KOPT-K1 (cell line): ENCODE measurements around the gene IL4.

Source experiments
- H3K27ac ChIP-seq: fragments of 200-600 bp; sonication (generic); 2 replicates; pipeline ENCODE4 v1.5.1; 2016; ENCODE audit warnings: antibody characterized with exemption, mild to moderate bottlenecking, low read depth, low read length; ENCODE audit not compliant: poor library complexity, severe bottlenecking
- H3K36me3 ChIP-seq: fragments of 200-600 bp; sonication (generic); 2 replicates; pipeline ENCODE4 v1.5.1; 2017; ENCODE audit warnings: antibody characterized with exemption, mild to moderate bottlenecking, low read length, moderate library complexity; ENCODE audit not compliant: insufficient read depth
- H3K9me3 ChIP-seq: fragments of 200-600 bp; sonication (generic); 2 replicates; pipeline ENCODE4 v1.5.1; 2017; ENCODE audit warnings: antibody characterized with exemption, low read length, mild to moderate bottlenecking; ENCODE audit not compliant: insufficient read depth, poor library complexity, severe bottlenecking

IL4 gene

DNA sequence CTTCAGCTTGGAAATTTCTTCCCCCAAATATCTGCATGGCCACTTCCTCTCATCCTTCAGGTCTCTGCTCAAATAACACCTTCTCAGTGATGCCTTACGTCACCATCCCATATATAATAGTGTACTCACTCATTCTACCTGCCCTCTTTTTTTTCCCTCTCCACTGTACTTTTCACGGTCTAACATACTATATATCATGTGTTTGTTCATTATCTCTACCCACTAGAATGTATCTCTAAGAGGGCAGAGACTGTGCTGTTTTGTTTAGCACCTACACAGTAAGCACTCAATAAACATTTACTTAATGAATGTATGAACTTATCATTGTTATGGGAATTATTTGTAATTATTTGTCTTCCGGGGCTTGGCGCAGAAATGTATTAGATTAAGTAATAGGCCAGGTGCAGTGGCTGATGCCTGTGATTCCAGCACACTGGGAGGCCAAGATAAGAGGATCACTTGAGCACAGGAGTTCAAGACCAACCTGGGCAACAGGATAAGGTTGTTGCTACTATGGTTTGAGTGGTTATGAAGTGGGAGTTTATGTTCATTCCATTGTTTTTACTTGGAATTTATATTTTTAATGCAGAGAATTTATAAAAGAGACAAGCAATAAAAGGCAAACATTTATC is 21.8 kb upstream of the IL4 start:
- Histone ChIP-seq H3K36me3 (no peaks in the 10 kb centered on the region), H3K9me3 (peaks cover 17% of the 10 kb centered on the region), H3K27ac (no peak overlapping the region)

DNA sequence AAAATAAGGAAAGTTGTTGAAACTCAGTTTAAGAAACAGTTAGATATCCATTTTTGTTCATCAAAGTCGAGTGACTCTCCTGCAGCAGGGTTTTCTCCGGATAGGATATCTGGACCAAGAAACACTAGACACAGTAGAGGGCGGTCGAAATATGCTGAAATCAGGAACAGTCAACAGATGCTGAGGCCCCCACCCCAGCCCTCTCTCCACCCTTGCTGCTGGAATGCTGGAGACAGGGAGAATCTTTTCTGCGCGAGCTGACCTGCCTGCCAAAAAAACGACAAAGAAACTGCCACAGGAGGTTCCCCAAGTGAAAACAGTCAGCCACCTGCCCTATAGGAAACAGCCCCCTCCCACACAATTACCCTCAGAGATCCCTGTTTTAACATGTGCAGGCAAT is 20.1 kb upstream of the IL4 start:
- no peaks in the 10 kb centered on the region for H3K36me3 ChIP-seq
- no peak overlapping the region for H3K27ac ChIP-seq
- peaks cover 2% of the 10 kb centered on the region for H3K9me3 ChIP-seq

DNA sequence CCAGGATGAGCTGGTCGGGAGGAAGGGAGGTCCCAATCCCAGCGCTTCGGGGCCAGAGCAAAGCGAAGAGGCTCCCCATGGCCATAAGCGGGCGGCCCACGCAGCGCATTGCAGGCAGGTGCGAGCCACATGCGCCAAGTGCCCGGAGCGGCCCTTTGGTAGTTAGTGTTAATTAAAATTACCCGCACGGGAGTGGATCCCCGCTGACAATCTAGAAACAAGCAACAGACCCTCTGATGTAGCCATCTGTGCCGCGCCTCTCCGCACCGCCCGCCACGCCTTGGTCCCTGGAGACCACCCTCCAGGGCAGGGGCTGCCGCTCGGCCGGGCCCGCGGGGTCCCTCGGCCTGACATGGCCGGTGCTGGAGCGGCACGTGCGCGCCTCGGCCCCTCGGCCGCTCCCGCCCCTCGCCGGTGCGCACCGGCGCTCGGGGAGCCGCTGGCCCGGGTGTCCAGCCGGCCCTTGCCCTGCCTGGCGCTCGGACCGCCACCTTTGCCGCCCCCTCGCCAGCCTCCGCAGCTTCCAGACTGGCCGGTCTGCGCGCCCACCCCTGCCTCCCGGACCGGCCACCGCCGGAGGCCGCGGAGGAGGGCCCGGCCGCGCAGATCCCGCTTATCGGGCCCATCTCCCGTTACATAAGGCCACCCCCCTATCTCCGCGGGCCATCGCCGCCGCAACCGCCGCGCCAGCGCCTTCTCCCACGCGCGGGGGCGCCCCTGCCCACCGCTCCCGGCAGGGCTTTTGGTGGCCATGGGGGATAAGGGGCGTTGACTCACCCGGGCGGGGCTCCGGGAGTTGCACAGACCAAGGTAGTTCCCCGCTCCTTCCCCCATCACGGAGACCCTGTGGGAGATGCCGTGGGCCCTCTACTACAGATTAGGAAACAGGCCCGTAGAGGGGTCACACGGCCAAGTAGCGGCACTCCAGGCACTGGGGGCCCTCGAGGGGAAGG is 17.7 kb upstream of the IL4 start:
- Histone ChIP-seq H3K9me3 (no peaks in the 10 kb centered on the region), H3K36me3 (no peaks in the 10 kb centered on the region), H3K27ac (peak overlapping the region; percentile 16)

DNA sequence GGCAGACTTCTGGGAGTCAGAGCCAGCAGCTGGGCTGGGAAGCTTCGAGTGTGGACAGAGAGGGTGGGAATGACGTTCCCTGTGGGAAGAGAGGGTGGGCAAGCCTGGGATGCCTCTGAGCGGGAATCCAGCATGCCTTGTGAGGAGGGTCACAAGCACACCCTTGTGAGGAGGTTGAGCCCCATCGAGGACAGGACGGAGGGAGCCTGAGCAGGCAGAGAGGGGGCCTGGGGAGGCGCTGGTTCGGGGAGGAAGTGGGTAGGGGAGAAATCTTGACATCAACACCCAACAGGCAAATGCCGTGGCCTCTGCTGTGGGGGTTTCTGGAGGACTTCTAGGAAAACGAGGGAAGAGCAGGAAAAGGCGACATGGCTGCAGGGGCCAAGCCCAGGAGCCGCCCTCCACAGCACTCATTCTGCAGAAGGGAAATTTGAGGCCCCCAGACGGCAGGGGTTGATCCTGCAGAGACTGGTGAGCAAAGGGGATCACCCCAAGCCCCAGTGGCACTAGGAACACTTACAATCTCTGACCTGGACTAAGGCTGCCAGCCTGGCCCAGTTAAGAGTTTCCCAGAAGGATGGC is 16.9 kb upstream of the IL4 start:
- Histone ChIP-seq H3K36me3 (no peaks in the 10 kb centered on the region), H3K27ac (peak overlapping the region; percentile 16), H3K9me3 (no peaks in the 10 kb centered on the region)

DNA sequence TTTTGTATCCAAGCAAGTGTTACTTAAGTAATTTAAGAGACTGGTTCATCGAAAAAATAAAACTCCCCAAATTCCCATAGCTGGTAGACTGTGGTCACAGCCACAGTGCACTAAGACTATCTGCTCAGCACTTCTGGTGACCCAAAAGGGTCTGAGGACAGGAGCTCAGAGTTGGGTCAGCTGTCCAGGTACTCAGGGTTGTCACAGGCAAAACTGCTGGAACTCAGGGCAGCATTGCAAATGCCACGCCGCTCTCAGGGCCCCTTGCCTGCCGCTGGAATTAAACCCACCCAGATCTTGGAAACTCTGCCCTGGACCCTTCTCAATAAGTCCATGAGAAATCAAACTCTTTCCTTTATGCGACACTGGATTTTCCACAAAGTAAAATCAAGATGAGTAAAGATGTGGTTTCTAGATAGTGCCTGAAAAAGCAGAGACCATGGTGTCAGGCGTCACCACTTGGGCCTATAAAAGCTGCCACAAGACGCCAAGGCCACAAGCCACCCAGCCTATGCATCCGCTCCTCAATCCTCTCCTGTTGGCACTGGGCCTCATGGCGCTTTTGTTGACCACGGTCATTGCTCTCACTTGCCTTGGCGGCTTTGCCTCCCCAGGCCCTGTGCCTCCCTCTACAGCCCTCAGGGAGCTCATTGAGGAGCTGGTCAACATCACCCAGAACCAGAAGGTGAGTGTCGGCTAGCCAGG is 16.0 kb upstream of the IL4 start, which contains the start of gene IL13:
Gene IL13, plus strand, starts transcription at position 498 of the 705 bp plus-strand sequence. Its CDS starts 14 bp downstream, at position 512.
- H3K9me3 ChIP-seq = no peaks in the 10 kb centered on the region
- H3K36me3 ChIP-seq = no peaks in the 10 kb centered on the region
- peak within 1 kb of the TSS; percentile 16 for H3K27ac ChIP-seq

DNA sequence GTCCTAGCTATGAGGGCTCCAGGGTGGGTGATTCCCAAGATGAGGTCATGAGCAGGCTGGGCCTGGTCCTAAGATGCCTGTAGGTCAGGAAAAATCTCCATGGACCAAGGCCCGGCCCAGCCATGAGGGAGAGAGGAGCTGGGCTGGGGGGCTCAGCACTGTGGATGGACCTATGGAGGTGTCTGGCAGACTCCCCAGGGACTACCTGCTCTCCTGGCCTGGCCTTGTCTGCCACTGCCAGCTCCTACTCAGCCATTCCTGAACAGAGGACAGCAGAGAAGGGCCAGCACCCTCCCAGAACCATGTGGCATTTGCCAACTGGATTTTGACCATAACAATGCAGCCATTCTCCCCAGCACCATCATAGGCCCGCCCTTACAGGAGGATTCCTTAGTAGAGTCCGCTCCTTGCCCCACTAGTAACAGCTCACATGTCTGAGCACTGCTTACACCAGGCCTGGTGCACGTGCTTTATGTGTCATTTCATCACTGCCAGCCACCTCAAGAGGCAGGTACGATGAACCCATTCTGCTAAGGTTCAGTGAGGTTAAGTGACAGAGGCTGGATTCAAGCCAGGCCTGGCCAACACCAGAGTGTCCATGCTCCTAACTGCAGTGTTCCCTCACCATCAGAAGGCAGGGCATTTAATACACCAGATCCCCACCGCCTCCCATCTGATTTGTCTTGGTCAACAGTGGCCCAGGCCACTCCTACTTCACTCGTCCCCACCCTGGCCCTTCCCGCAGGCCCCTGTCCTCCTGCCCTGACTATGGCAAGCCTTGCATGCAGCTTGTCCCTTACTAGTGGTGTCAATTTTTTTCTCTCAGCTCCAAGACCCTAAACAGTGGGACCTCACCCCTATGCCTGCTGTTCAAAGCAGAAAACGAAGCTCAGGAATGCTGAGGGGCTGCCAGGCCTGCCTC is 15.1 kb upstream of the IL4 start:
- Histone ChIP-seq H3K27ac (no peak overlapping the region), H3K36me3 (no peaks in the 10 kb centered on the region), H3K9me3 (no peaks in the 10 kb centered on the region)

DNA sequence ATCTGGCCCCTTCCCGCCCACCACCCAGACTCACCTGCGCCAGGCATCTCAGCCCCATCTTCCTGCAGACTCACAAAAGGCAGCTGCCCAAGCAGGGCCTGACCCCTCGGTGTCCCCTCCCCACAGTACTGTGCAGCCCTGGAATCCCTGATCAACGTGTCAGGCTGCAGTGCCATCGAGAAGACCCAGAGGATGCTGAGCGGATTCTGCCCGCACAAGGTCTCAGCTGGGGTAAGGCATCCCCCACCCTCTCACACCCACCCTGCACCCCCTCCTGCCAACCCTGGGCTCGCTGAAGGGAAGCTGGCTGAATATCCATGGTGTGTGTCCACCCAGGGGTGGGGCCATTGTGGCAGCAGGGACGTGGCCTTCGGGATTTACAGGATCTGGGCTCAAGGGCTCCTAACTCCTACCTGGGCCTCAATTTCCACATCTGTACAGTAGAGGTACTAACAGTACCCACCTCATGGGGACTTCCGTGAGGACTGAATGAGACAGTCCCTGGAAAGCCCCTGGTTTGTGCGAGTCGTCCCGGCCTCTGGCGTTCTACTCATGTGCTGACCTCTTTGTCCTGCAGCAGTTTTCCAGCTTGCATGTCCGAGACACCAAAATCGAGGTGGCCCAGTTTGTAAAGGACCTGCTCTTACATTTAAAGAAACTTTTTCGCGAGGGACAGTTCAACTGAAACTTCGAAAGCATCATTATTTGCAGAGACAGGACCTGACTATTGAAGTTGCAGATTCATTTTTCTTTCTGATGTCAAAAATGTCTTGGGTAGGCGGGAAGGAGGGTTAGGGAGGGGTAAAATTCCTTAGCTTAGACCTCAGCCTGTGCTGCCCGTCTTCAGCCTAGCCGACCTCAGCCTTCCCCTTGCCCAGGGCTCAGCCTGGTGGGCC is 13.9 kb upstream of the IL4 start:
- Histone ChIP-seq H3K27ac (no peak overlapping the region), H3K9me3 (no peaks in the 10 kb centered on the region), H3K36me3 (no peaks in the 10 kb centered on the region)

DNA sequence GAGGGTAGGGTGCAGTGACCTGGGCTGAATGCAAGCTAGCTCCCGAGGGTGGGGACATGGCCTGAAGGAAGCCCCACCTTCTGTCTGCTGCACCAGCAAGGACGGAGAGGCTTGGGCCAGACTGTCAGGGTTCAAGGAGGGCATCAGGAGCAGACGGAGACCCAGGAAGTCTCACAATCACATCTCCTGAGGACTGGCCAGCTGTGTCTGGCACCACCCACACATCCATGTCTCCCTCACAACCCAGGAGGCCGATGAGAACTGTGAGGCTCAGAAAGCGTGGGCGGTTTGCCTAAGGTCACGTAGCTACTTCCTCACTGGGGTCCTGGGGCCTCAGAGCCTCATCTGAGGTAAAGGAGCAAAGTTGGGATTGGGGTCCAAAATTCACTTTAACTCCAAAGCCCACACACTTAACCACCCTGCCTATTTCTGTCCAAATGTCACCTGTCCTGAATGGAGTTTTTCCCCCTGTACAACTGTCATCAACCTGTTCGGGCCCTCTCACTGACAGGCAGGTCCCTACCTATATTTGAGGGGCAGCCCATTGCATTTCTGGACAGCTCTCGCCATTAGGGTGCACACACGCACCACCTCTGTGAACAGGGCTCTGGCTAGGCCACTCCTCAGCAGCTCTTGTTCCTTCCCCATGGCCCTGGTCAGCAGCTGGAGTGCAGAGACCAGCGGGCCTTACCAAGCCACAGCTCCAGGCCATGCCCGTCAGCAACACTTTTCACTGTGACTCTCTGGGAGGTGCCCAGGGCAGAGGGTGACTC is 12.4 kb upstream of the IL4 start:
- H3K36me3 ChIP-seq = no peaks in the 10 kb centered on the region
- H3K9me3 ChIP-seq = no peaks in the 10 kb centered on the region
- H3K27ac ChIP-seq = peak overlapping the region; percentile 28

DNA sequence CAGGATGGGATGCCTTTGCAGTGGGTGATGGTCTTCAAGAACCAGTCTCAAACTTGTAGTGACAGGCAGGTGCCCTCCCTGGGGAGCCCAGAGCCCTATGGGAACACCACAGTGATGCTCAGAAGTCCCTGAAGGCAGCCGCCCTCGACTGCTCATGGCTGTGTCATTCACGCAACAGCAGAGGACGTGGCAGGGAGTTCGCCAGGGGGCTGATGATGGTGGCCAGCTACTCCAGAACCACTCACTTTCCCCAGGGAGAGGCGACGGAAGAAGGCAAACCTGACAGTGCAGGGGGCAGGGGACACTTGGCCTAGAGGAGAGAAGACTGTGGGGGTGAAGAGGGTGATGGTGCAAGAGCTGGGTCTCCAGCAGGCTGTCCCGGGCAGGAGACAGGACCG is 11.8 kb upstream of the IL4 start:
- H3K27ac ChIP-seq = peak overlapping the region; percentile 28
- no peaks in the 10 kb centered on the region for H3K9me3 ChIP-seq
- no peaks in the 10 kb centered on the region for H3K36me3 ChIP-seq

DNA sequence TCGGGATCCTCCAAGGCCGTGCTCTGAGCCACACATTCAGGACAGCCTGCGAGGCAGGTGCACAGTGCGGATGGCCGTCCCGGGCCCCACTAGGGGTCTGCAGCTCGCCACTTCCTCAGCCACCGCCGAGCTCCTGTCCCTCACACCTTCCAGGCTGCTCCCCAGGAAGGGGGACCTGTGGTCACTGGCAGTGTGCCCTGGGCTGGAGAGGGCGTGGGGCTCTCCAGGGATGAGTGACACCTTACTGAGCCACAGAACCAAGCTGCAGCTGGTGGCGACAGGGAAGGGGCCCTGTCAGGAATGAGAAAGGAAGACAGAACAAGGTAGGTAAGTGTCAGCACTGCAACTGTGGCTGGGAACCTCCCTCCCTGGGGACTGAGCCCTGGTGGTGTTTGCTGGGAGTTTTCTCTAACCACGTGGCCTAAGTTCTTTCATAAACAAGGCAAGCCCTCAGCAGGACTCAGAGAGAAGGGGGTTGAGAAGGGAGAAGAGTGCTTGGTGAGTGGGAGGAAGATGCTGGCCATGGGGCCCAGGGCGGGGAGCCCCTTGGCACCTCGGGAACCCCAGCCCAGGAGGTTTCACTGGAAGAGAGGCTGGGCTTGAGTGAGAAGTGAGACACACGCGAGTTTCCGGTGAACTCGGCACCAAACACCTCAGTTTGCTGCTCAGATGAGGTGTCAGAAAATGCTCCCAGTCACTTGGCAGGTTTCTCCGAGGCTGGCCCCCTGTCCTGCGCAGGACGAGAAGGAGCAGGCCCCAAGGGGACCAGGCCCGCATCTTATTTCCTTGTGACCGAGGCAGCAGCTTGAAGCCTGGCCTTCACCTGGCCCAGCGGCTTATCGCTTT is 10.6 kb upstream of the IL4 start:
- Histone ChIP-seq H3K36me3 (no peaks in the 10 kb centered on the region), H3K9me3 (no peaks in the 10 kb centered on the region), H3K27ac (peak overlapping the region; percentile 46)

DNA sequence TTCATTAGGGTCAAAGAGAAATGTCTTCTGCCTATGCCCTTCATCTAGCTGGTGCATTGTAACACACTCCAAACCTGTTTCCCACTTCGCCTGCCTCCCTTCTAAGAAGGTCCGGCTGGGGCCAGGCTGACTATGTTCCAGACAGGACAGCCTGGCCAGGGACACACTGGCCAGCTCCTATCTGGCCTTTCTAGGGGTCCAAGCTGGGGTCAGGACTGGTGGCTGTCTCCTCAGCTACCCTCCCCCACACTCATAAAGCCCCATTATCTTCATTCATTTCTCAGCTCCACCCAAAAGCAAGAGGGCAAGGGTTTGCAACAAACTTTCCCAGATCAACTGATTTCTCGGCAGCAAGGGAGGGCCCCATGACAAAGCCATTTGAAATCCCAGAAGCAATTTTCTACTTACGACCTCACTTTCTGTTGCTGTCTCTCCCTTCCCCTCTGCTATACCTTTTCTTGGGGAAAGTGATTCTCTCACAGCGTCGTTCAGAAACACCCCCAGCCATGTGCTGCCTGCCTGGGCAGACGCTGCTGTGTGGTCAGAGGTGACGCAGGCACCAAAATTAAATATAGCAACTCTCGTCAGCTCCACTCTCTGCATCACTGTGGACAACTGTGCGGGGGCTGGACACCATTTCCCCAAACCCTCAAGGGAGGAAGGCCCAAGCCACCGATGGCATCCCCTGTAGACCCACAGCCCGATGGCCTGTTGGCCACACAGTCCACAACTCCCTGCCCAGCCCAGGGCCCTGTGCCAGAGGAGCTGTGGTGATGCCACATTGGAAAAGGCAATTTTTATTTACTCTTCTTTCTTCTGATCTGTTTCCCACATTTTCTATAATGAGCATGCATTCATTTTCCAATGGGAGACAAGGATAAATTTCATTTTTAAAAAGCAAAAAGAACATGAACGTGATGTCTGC is 9.8 kb upstream of the IL4 start:
- Histone ChIP-seq H3K27ac (peak overlapping the region; percentile 46), H3K9me3 (no peaks in the 10 kb centered on the region), H3K36me3 (no peaks in the 10 kb centered on the region)
